Brain microvascular endothelial cell (primary cell): Measurements from ENCODE around the gene LIME1.

Experiments
- DNase-seq: peaks from one replicate; pipeline ENCODE4 v3.0.0-alpha.2; 2020
- H3K27ac ChIP-seq: fragments of 250-450 bp; sonication (Bioruptor Pico); 2 replicates; pipeline ENCODE4 v1.5.1; 2020; ENCODE audit warnings: mild to moderate bottlenecking, moderate library complexity
- H3K27me3 ChIP-seq: fragments of 250-450 bp; sonication (Bioruptor Pico); replicated peaks from 2 replicates; pipeline ENCODE4 v1.5.1; 2020; ENCODE audit warnings: mild to moderate bottlenecking
- H3K36me3 ChIP-seq: fragments of 250-450 bp; sonication (Bioruptor Pico); replicated peaks from 2 replicates; pipeline ENCODE4 v1.5.1; 2020; ENCODE audit warnings: mild to moderate bottlenecking
- H3K4me3 ChIP-seq: 2 replicates; pipeline ENCODE4 v1.5.1; 2011; ENCODE audit warnings: low read depth, mild to moderate bottlenecking, control low read depth, low read length, moderate library complexity
- in situ Hi-C: cut with HindIII; loops from 2 replicates; pipeline ENCODE4 v1.10.0; 2017; ENCODE audit warnings: low sequenced_read_pairs, low pct_ligation_motif_present
- TF ChIP-seq, protein P1 (sequence below): IDR thresholded peaks from 2 replicates; pipeline ENCODE4 v1.5.1; 2011; ENCODE audit warnings: low read depth, mild to moderate bottlenecking, moderate library complexity, low read length, control low read depth, inconsistent platforms; ENCODE audit errors: missing control alignments

LIME1 gene

GRCh38 chr20:63743210-63743970, 6.9 kb downstream of the LIME1 start:
- in situ Hi-C loops = no loop called here
- H3K36me3 ChIP-seq = peaks cover 15% of the 10 kb centered on the region

GRCh38 chr20:63744158-63744557, 7.7 kb downstream of the LIME1 start:
- H3K27ac ChIP-seq = no peak overlapping the region
- H3K36me3 ChIP-seq = peaks cover 15% of the 10 kb centered on the region
- no peak for DNase-seq
- in situ Hi-C loops = no loop called here
- TF ChIP-seq, protein P1, sequence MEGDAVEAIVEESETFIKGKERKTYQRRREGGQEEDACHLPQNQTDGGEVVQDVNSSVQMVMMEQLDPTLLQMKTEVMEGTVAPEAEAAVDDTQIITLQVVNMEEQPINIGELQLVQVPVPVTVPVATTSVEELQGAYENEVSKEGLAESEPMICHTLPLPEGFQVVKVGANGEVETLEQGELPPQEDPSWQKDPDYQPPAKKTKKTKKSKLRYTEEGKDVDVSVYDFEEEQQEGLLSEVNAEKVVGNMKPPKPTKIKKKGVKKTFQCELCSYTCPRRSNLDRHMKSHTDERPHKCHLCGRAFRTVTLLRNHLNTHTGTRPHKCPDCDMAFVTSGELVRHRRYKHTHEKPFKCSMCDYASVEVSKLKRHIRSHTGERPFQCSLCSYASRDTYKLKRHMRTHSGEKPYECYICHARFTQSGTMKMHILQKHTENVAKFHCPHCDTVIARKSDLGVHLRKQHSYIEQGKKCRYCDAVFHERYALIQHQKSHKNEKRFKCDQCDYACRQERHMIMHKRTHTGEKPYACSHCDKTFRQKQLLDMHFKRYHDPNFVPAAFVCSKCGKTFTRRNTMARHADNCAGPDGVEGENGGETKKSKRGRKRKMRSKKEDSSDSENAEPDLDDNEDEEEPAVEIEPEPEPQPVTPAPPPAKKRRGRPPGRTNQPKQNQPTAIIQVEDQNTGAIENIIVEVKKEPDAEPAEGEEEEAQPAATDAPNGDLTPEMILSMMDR = no peak
- H3K27me3 ChIP-seq = no peaks in the 10 kb centered on the region
- H3K4me3 ChIP-seq = no peak overlapping the region

More at GRCh38 chr20:63743210-63743970, 6.9 kb downstream of the LIME1 start:
- Histone ChIP-seq H3K27me3 (no peaks in the 10 kb centered on the region), H3K4me3 (no peak overlapping the region), H3K27ac (no peak overlapping the region)
- DNase-seq = no peak
- TF ChIP-seq, protein P1 = no peak

DNA sequence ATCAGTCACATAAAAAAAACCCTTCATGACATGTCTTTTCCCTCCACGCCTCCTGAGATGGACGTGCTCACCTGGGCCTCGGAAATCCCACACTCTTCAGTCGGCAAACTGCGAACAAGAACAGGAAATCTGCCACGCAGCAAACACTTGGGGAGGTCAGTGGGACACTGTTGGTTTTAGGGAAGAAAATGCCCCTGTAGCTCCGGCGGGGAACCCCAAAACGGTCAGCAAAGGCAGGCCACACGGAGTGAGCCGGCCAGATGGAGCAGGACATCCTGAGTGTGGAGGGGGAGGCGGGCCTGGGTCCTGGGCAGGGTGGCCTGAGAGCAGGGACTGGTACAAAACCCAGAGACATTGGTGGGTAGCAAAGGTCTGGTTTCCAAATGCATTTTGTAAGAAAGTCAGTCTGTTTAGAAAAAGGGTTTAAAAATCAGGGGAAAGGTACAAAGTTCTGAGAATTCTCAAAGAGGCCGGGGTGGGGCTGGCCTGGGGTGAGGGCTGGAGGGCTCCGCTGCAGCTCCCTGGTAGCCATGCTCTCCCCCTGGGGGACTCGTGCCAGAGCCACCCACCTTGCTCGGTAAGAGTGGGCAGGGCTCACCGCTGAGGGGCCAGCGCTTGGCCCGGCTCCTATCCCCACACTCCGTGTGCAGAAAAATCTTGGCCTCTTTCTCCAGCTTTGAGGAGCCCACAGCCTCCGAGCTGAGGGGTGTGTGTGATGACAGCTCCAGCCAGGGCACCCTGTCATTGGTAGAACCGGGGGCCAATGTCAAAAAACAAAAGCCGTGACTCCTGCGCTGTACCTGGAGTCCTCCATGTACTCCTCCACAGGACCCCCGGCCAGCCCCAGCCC, 8.3 kb downstream of the LIME1 start:
- no peak for DNase-seq
- TF ChIP-seq, protein P1 = no peak
- no peaks in the 10 kb centered on the region for H3K27me3 ChIP-seq
- in situ Hi-C loops = no loop called here
- H3K36me3 ChIP-seq = peaks cover 15% of the 10 kb centered on the region
- H3K4me3 ChIP-seq = no peak overlapping the region
- H3K27ac ChIP-seq = no peak overlapping the region

GRCh38 chr20:63745424-63745805, 9.0 kb downstream of the LIME1 start:
- Histone ChIP-seq H3K27me3 (no peaks in the 10 kb centered on the region), H3K36me3 (peaks cover 15% of the 10 kb centered on the region), H3K4me3 (no peak overlapping the region), H3K27ac (no peak overlapping the region)
- in situ Hi-C loops = no loop called here
- DNase-seq = no peak
- TF ChIP-seq, protein P1 = no peak

DNA sequence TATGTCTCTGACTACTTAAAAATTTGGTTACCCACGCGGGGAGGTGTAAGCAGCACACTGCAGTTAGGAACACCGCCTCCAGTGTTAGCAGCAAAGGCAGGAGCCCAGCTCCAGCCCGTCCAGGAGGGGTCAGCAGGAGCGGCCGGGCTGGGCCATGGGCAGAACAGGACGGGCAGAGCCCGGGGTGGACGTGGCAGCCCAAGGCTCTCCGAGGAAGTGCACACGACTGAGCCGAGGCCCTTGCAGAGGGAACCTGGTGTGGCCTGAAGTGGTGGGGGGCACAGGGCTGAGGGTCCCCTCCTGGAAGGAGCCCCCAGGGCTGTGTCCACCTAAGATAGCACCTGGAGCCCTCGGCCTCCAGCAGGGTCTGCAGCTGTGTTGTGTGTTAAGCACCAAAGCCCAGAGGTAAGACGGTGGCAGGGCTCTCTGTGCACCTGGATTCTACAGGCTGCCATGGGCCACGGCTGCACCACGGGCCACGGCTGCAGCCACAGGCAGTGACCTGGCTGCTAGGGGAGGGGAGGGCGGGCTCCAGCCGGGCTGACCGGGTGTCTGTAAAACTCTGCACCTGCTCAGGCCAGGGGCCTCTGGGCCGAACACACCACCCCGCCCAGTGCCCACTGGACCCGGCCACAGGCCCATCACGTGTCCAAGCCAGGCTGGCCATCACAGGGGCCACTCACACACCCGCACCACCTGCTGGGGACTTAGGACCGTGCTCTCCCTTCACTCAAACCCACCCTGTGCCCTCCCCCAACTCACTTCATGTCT, 9.7 kb downstream of the LIME1 start:
- in situ Hi-C loops = no loop called here
- H3K4me3 ChIP-seq = no peak overlapping the region
- no peak for DNase-seq
- no peak overlapping the region for H3K27ac ChIP-seq
- TF ChIP-seq, protein P1 = no peak
- peaks cover 15% of the 10 kb centered on the region for H3K36me3 ChIP-seq
- H3K27me3 ChIP-seq = no peaks in the 10 kb centered on the region
